Sigmoid colon (tissue), 4 donors: ENCODE measurements around the gene CACNA1C.

Experiments
- POLR2A ChIP-seq, 2 donors: fragments of 450-650 bp; IDR thresholded peaks; one replicate each; pipeline ENCODE4 v1.6.1; 2016; ENCODE audit warnings: antibody characterized with exemption in 2 of 2, mild to moderate bottlenecking in 2 of 2, moderate library complexity in 2 of 2
- POLR2AphosphoS5 ChIP-seq, 4 donors: sonication (generic); formaldehyde crosslinking; IDR thresholded peaks; one replicate each; pipeline ENCODE4 v1.6.1; 2017; ENCODE audit warnings: antibody characterized with exemption in 4 of 4
- TF ChIP-seq, protein P1 (sequence below), 4 experiments: fragments of 450-650 bp in 3 of 4; fragments of 200-600 bp in 1 of 4; IDR thresholded peaks; one replicate each; pipeline ENCODE4 v1.5.1; 2016 to 2019; ENCODE audit warnings: antibody characterized with exemption in 4 of 4, mild to moderate bottlenecking in 3 of 4, moderate library complexity in 2 of 4

DNA sequence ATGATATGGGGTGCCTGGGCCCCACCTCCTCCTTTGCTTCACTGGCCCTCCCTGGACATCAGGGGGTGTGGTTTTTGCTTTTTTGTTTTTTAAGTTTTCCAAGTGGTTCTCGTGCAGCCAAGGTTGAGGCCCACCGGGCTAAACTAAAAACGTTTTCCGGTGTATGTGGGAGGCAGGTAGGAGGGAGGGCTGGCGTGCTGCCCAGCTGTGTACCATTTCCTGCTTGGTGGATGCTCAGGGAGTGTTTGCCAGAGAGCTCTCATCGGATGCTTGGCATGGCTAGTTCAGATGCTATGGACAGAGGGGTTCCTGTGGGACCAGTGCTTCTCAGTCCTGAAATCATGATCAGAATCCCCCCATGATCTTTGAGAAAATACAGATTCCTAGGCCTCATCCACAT, 246.4 kb downstream of the CACNA1C start:
- TF ChIP-seq POLR2A (IDR thresholded peaks at IDR 0.05) (no peak), POLR2AphosphoS5 (IDR thresholded peaks at IDR 0.05) (no peak)
- TF ChIP-seq, protein P1, sequence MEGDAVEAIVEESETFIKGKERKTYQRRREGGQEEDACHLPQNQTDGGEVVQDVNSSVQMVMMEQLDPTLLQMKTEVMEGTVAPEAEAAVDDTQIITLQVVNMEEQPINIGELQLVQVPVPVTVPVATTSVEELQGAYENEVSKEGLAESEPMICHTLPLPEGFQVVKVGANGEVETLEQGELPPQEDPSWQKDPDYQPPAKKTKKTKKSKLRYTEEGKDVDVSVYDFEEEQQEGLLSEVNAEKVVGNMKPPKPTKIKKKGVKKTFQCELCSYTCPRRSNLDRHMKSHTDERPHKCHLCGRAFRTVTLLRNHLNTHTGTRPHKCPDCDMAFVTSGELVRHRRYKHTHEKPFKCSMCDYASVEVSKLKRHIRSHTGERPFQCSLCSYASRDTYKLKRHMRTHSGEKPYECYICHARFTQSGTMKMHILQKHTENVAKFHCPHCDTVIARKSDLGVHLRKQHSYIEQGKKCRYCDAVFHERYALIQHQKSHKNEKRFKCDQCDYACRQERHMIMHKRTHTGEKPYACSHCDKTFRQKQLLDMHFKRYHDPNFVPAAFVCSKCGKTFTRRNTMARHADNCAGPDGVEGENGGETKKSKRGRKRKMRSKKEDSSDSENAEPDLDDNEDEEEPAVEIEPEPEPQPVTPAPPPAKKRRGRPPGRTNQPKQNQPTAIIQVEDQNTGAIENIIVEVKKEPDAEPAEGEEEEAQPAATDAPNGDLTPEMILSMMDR (IDR thresholded peaks at IDR 0.05): no peak
